ACC112 (cell line): Measurements from ENCODE around the gene UBN2.

Experiments
- H2AFZ ChIP-seq: fragments of 200-600 bp; sonication (generic); one replicate; pipeline ENCODE4 v1.6.0; 2017; ENCODE audit warnings: antibody characterized with exemption, low read length; ENCODE audit not compliant: unreplicated experiment
- H3K27ac ChIP-seq: fragments of 200-600 bp; sonication (generic); 2 replicates; pipeline ENCODE4 v1.5.1; 2014; ENCODE audit warnings: low read depth, mild to moderate bottlenecking, antibody characterized with exemption, low read length, moderate library complexity
- H3K27me3 ChIP-seq: fragments of 200-600 bp; sonication (generic); 2 replicates; pipeline ENCODE4 v1.6.1; 2014; ENCODE audit warnings: mild to moderate bottlenecking, antibody characterized with exemption, low read length, moderate library complexity, mixed read lengths; ENCODE audit not compliant: insufficient read depth
- H3K36me3 ChIP-seq: fragments of 200-600 bp; sonication (generic); 2 replicates; pipeline ENCODE4 v1.6.1; 2016; ENCODE audit warnings: mild to moderate bottlenecking, antibody characterized with exemption, low read length, moderate library complexity, mixed read lengths; ENCODE audit not compliant: insufficient read depth
- H3K4me1 ChIP-seq: fragments of 200-600 bp; sonication (generic); one replicate; pipeline ENCODE4 v1.6.1; 2016; ENCODE audit warnings: low read length, mixed read lengths; ENCODE audit not compliant: insufficient read depth, unreplicated experiment, control insufficient read depth
- H3K4me3 ChIP-seq: fragments of 200-600 bp; sonication (generic); 2 replicates; pipeline ENCODE4 v1.5.1; 2014; ENCODE audit warnings: mild to moderate bottlenecking, low read depth, low read length
- H3K79me2 ChIP-seq: fragments of 200-600 bp; sonication (generic); one replicate; pipeline ENCODE4 v1.6.0; 2016; ENCODE audit warnings: low read length; ENCODE audit not compliant: control insufficient read depth, unreplicated experiment, insufficient read depth

Gene UBN2

DNA sequence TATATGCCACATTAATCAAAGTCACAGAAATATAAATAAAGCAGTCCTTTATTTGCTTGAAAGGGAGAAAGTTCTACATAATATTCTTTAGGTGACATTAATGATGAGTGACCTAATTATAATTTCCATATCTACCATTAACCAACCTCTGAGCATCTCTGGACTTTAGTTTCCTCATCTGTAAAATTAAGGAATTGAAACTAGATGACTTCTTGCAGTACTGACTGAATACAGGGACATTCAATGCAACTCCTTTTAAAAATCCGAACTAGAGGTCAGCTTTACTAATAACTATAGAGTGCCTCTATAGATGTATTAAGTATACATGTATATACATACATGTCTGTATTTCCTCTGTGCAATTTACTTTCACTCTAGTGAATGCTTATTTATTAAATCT, 114.0 kb downstream of the UBN2 start:
- H3K4me1 ChIP-seq: no peaks in the 10 kb centered on the region
- no peak overlapping the region for H2AFZ ChIP-seq
- no peak overlapping the region for H3K27ac ChIP-seq
- no peaks in the 10 kb centered on the region for H3K27me3 ChIP-seq
- H3K79me2 ChIP-seq: peaks cover 16% of the 10 kb centered on the region
- no peak overlapping the region for H3K4me3 ChIP-seq
- H3K36me3 ChIP-seq: no peaks in the 10 kb centered on the region

DNA sequence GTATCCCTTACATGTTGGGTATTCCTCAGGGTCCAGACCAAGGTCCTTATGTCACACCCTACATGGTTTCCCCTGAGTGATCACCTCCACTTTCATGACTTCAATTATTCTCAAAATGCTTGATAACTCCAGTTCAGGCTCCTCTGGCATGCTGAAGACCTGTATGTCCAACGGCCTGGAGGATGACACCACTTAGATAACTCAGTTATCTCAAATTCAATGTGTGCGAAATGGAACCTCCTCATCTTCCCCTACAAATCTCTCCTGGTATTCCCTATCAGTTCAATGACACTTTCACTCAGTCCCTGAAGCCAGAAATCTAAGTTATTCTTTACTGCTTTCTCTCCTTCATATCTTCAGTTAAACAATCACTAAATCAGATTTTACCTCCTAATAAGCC, 120.0 kb downstream of the UBN2 start:
- H3K4me1 ChIP-seq: no peaks in the 10 kb centered on the region
- H3K27ac ChIP-seq: no peak overlapping the region
- no peaks in the 10 kb centered on the region for H3K36me3 ChIP-seq
- H3K4me3 ChIP-seq: no peak overlapping the region
- no peaks in the 10 kb centered on the region for H3K27me3 ChIP-seq
- H2AFZ ChIP-seq: no peak overlapping the region
- H3K79me2 ChIP-seq: no peaks in the 10 kb centered on the region

DNA sequence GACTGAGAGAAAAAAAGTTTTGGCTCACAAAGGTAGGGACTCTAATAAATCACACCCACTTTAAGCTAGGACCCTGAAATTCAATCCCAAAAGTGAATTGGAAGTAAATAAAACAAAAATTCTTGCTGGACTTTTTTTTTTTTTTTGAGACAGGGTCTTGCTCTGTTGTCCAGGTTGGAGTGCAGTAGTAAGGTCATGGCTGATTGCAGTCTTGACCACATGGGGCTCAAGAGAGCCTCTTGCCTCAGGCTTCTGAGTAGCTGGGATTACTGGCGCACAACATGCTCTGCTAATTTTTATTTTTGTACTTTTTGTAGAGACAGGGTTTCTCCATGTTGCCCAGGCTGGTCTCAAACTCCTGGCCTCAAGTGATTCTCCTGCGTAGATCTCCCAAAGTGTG, 123.7 kb downstream of the UBN2 start:
- H3K27ac ChIP-seq: no peak overlapping the region
- H3K79me2 ChIP-seq: peaks cover 3% of the 10 kb centered on the region
- no peaks in the 10 kb centered on the region for H3K36me3 ChIP-seq
- no peaks in the 10 kb centered on the region for H3K27me3 ChIP-seq
- no peaks in the 10 kb centered on the region for H3K4me1 ChIP-seq
- no peak overlapping the region for H3K4me3 ChIP-seq
- no peak overlapping the region for H2AFZ ChIP-seq

- Histone ChIP-seq H3K79me2 (peaks cover 7% of the 10 kb centered on the region), H2AFZ (no peak overlapping the region), H3K27me3 (no peaks in the 10 kb centered on the region), H3K27ac (no peak overlapping the region), H3K4me3 (no peak overlapping the region), H3K36me3 (no peaks in the 10 kb centered on the region), H3K4me1 (no peaks in the 10 kb centered on the region)
Measured at GRCh38 chr7:139355320-139355719, 124.3 kb downstream of the UBN2 start.
